Aorta (tissue), 5 donors: Measurements from ENCODE around the gene FIBCD1. TPM values are rescaled to one million over a fixed set of nuclear protein-coding genes. Genes with fewer than 3 reads are reported as not detected.

Source experiments
- ATAC-seq: fragments of 200-7000 bp; cut with Tn5 transposase; one replicate; pipeline ENCODE4 v1.9.1; 2022; ENCODE audit warnings: moderate library complexity; ENCODE audit not compliant: low FRiP score
- DNase-seq, 2 donors: peaks; one replicate each; pipeline ENCODE4 v3.0.0-alpha.2; 2020
- H3K27ac ChIP-seq, 2 donors: one replicate each; pipeline ENCODE4 v1.5.1; 2013; ENCODE audit warnings: low read length in 2 of 2, mild to moderate bottlenecking in 2 of 2, moderate library complexity in 2 of 2, control low read depth in 1 of 2, inconsistent platforms in 1 of 2, low read depth in 1 of 2
- H3K27me3 ChIP-seq, 2 donors: one replicate each; pipeline ENCODE4 v1.6.1; 2013; ENCODE audit warnings: control low read depth in 1 of 2, low read length in 1 of 2, mild to moderate bottlenecking in 1 of 2, moderate library complexity in 1 of 2; ENCODE audit not compliant: insufficient read depth in 2 of 2, control insufficient read depth in 1 of 2
- H3K36me3 ChIP-seq, 2 donors: one replicate each; pipeline ENCODE4 v1.6.1; 2013; ENCODE audit warnings: control low read depth in 1 of 2, low read length in 1 of 2, mild to moderate bottlenecking in 1 of 2; ENCODE audit not compliant: insufficient read depth in 2 of 2, control insufficient read depth in 1 of 2
- H3K4me1 ChIP-seq, 2 donors: one replicate each; pipeline ENCODE4 v1.6.1; 2013; ENCODE audit warnings: low read length in 2 of 2, control low read depth in 1 of 2, mild to moderate bottlenecking in 1 of 2, moderate library complexity in 1 of 2; ENCODE audit not compliant: insufficient read depth in 2 of 2, control insufficient read depth in 1 of 2
- H3K4me3 ChIP-seq, 2 donors: one replicate each; pipeline ENCODE4 v1.5.1; 2013; ENCODE audit warnings: low read length in 2 of 2, control low read depth in 1 of 2, mild to moderate bottlenecking in 1 of 2
- H3K9me3 ChIP-seq: one replicate; pipeline ENCODE4 v1.6.1; 2013; ENCODE audit warnings: mild to moderate bottlenecking, low read length; ENCODE audit not compliant: control insufficient read depth
- WGBS, 2 donors: extraction: QIAGEN DNeasy Blood & Tissue Kit; methylation state at CpG; one replicate each; pipeline ENCODE4 v1.1.7; 2013; 5-methylcytosine and 5-hydroxymethylcytosine counted together
- intact Hi-C, 2 donors: fragments of 100-400 bp; cut with DNase I; formaldehyde crosslinking; loops; one replicate each; pipeline versions ENCODE4 v1.14.2 to v1.15.0; 2022
- polyA plus RNA-seq, 2 donors: library from polyadenylated mRNA; stranded (reverse); fragments of 200-250 nt; gene quantifications; one replicate each; pipeline ENCODE4 v1.2.3, GENCODE V29; 2013
- total RNA-seq, 2 donors: library from RNA; stranded (reverse); fragmentation: NEBNext Ultra II Directional; extraction: Animal tissue kit (Norgen Biotek cat#: 25700); gene quantifications; one replicate each; pipeline ENCODE4 v1.2.1, GENCODE V29; 2021
- donor health status: healthy with polysubstance abuse.
- donor health status: Bipolar disorder and iron deficiency.
- donor health status: DM: no; HTN: no; CAD: no.
- donor health status: DM: no; HTN: no; CAD: no.
- donor health status: DM: yes; HTN: yes; CAD: no.

Gene FIBCD1
- total and polyA plus RNA-seq, 4 donors: 0.13 TPM; not detected in 3

DNA sequence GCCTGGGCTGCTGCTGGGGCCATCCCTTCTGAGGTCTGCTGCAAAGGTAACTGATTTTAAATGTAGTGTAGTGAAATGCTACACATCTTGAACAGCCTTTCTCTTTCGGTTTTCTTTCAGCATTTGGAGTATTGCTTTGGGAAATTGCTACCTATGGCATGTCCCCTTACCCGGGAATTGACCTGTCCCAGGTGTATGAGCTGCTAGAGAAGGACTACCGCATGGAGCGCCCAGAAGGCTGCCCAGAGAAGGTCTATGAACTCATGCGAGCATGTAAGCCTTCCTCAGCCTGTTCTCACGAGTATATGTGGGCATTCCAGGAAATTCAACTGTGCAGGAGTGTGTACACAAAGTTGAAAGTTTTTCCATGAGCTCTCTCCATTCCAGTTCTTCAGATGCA lies 60.8 kb downstream of the FIBCD1 start:
- ATAC-seq (no peak), DNase-seq (no peak)
- Histone ChIP-seq H3K9me3 (no peaks in the 10 kb centered on the region), H3K4me1 (no peaks in the 10 kb centered on the region), H3K4me3 (no peak overlapping the region), H3K27ac (no peak overlapping the region), H3K27me3 (no peaks in the 10 kb centered on the region), H3K36me3 (peaks cover 5 to 20% of the 10 kb centered on the region in 2 donors)
- intact Hi-C loops: no loop called here
- 85 to 89% methylated on average over 6 of the region's 6 CpGs for WGBS, 2 donors

- peaks cover 0 to 3% of the 10 kb centered on the region in 2 donors for H3K4me1 ChIP-seq
- WGBS, 2 donors: 93 to 98% methylated on average over 6 of the region's 6 CpGs
- ATAC-seq (no peak), DNase-seq (no peak)
- H3K36me3 ChIP-seq: peaks cover 5 to 18% of the 10 kb centered on the region in 2 donors
- H3K27me3 ChIP-seq: no peaks in the 10 kb centered on the region
- H3K9me3 ChIP-seq: no peaks in the 10 kb centered on the region
- no peak overlapping the region for H3K27ac ChIP-seq
- intact Hi-C loops: loop anchor here in 1 of 2 donors (2.0 kb wide), 1 partner anchor 120 kb away; no protein-coding TSS in a partner anchor
- H3K4me3 ChIP-seq: no peak overlapping the region
These were observed 61.7 kb downstream of the FIBCD1 start for GRCh38 chr9:130877300-130877699.

- H3K4me1 ChIP-seq: peaks cover 0 to 3% of the 10 kb centered on the region in 2 donors
- intact Hi-C loops: loop anchor here in 1 of 2 donors (5.0 kb wide), 1 partner anchor 173 kb away; no protein-coding TSS in a partner anchor
- DNase-seq (peak in 1 of 2 donors; percentile 66), ATAC-seq (no peak)
- no peaks in the 10 kb centered on the region for H3K27me3 ChIP-seq
- no peaks in the 10 kb centered on the region for H3K9me3 ChIP-seq
- peaks cover 0 to 9% of the 10 kb centered on the region in 2 donors for H3K36me3 ChIP-seq
- WGBS, 2 donors: 75% methylated on average over 5 of the region's 5 CpGs
- no peak overlapping the region for H3K4me3 ChIP-seq
- peak overlapping the region in 1 of 2 donors; percentile 34 for H3K27ac ChIP-seq
These were observed 64.3 kb downstream of the FIBCD1 start for GRCh38 chr9:130874783-130875182.

- Histone ChIP-seq H3K27ac (peak overlapping the region in 1 of 2 donors; percentile 45), H3K27me3 (no peaks in the 10 kb centered on the region), H3K4me1 (peaks cover 0 to 3% of the 10 kb centered on the region in 2 donors), H3K9me3 (no peaks in the 10 kb centered on the region), H3K36me3 (peaks cover 0 to 9% of the 10 kb centered on the region in 2 donors), H3K4me3 (no peak overlapping the region)
- ATAC-seq (no peak), DNase-seq (peak; percentile 3 to 19)
- whole genome bisulfite sequencing, 2 donors: 75 to 79% methylated on average over 8 of the region's 8 CpGs
- intact Hi-C loops: loop anchor here in 1 of 2 donors (5.0 kb wide), 1 partner anchor 173 kb away; no protein-coding TSS in a partner anchor
These were observed 65.1 kb downstream of the FIBCD1 start for GRCh38 chr9:130873966-130874365.

DNA sequence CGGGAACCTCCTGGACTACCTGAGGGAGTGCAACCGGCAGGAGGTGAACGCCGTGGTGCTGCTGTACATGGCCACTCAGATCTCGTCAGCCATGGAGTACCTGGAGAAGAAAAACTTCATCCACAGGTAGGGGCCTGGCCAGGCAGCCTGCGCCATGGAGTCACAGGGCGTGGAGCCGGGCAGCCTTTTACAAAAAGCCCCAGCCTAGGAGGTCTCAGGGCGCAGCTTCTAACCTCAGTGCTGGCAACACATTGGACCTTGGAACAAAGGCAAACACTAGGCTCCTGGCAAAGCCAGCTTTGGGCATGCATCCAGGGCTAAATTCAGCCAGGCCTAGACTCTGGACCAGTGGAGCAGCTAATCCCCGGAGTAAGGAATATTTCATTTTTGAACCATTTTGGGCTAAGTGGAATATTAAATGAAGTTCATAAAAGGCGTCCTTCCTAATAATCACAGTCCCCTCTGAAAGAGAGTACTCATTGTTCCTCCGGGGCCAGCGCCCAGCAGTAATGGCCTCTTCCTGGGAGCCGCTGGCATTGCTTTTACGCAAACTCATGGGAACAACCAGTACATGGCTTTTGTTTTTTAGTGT lies 66.0 kb downstream of the FIBCD1 start:
- 13 to 17% methylated on average over 15 of the region's 15 CpGs for WGBS, 2 donors
- H3K4me3 ChIP-seq: no peak overlapping the region
- intact Hi-C loops: loop anchor here in 1 of 2 donors (5.0 kb wide), 1 partner anchor 174 kb away; no protein-coding TSS in a partner anchor
- peaks cover 0 to 3% of the 10 kb centered on the region in 2 donors for H3K4me1 ChIP-seq
- ATAC-seq: peak; percentile 81
- peak; percentile 81 to 91 for DNase-seq
- peak overlapping the region in 1 of 2 donors; percentile 61 for H3K27ac ChIP-seq
- peaks cover 0 to 5% of the 10 kb centered on the region in 2 donors for H3K36me3 ChIP-seq
- H3K27me3 ChIP-seq: no peaks in the 10 kb centered on the region
- H3K9me3 ChIP-seq: no peaks in the 10 kb centered on the region

- 41 to 43% methylated on average over 9 of the region's 9 CpGs for WGBS, 2 donors
- DNase-seq (peak in 1 of 2 donors; percentile 15), ATAC-seq (no peak)
- Histone ChIP-seq H3K9me3 (no peaks in the 10 kb centered on the region), H3K4me1 (peaks cover 0 to 3% of the 10 kb centered on the region in 2 donors), H3K27ac (peak overlapping the region in 1 of 2 donors; percentile 61), H3K4me3 (no peak overlapping the region), H3K27me3 (no peaks in the 10 kb centered on the region), H3K36me3 (peaks cover 0 to 5% of the 10 kb centered on the region in 2 donors)
- intact Hi-C loops: loop anchor here in 1 of 2 donors (5.0 kb wide), 1 partner anchor 175 kb away; no protein-coding TSS in a partner anchor
These were observed 66.5 kb downstream of the FIBCD1 start for GRCh38 chr9:130872508-130872907.

DNA sequence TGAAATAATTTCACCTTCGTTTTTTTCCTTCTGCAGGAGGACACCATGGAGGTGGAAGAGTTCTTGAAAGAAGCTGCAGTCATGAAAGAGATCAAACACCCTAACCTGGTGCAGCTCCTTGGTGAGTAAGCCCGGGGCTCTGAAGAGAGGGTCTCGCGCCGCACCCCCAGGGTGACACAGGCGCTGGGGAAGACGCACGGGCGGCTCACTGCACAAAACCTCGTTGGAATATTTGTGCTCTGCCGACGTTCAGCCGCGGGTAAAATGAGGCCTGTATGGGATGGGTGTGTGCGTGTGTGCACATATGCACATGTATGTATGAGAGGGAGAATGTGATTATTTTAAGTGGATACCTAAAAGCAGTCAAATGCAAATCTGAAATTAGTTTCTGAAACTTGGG lies 67.0 kb downstream of the FIBCD1 start:
- no peak for ATAC-seq
- Histone ChIP-seq H3K4me1 (peaks cover 0 to 3% of the 10 kb centered on the region in 2 donors), H3K9me3 (no peaks in the 10 kb centered on the region), H3K36me3 (peaks cover 0 to 5% of the 10 kb centered on the region in 2 donors), H3K4me3 (no peak overlapping the region), H3K27me3 (no peaks in the 10 kb centered on the region), H3K27ac (no peak overlapping the region)
- DNase-seq: peak; percentile 40 to 70
- intact Hi-C loops: loop anchor here in 1 of 2 donors (5.0 kb wide), 1 partner anchor 175 kb away; no protein-coding TSS in a partner anchor
- 81 to 85% methylated on average over 15 of the region's 15 CpGs for WGBS, 2 donors

DNA sequence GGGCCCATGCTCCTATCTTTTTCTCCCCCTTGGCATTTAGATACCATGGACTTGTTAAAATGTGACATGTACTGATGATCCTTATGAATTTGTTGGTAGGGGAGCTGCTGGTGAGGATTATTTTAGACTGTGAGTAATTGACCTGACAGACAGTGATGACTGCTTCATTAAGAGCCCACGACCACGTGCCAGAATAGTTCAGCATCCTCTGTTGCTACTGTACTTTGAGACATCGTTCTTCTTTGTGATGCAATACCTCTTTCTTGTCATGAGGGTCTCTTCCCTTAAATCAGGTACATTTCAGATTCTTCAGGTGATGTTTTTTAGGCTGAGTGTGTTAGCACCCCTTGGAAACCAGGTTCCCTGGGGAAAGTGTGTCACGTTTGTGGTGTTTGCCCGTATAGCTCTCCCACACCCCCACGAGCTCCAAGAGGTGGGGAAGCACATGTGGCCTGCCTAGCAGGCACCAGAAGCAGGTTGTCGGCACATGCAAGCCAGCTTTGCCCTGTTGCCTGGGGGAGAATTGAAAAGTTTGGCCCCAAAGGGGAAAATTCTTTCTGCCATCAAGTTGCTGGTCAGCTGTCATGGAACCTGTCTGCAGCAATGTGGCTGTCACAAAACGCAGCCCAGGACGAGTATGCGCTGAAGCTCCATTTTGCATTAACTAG lies 67.5 kb downstream of the FIBCD1 start:
- H3K9me3 ChIP-seq: no peaks in the 10 kb centered on the region
- peaks cover 0 to 3% of the 10 kb centered on the region in 2 donors for H3K4me1 ChIP-seq
- intact Hi-C loops: loop anchor here in 1 of 2 donors (5.0 kb wide), 1 partner anchor 176 kb away; no protein-coding TSS in a partner anchor
- ATAC-seq (no peak), DNase-seq (peak; percentile 20 to 42)
- H3K36me3 ChIP-seq: peaks cover 0 to 5% of the 10 kb centered on the region in 2 donors
- no peaks in the 10 kb centered on the region for H3K27me3 ChIP-seq
- WGBS, 2 donors: 65 to 69% methylated on average over 10 of the region's 10 CpGs
- H3K4me3 ChIP-seq: no peak overlapping the region
- H3K27ac ChIP-seq: no peak overlapping the region
